Ascending aorta (tissue), 2 donors: Measurements from ENCODE around the gene RABGAP1L. TPM values are rescaled to one million over a fixed set of nuclear protein-coding genes. Genes with fewer than 3 reads are reported as not detected.
"Not testable (repeated sequence)": the region's sequence is repeated elsewhere in the genome, so short reads cannot be mapped to it uniquely, and the experiment has no call there.

Experiments used
- DNase-seq, 2 donors: peaks; one replicate each; pipeline ENCODE4 v3.0.0-alpha.2; 2019; ENCODE audit warnings: low spot score in 2 of 2
- H3K27ac ChIP-seq, 2 donors: fragments of 200-600 bp; sonication (generic); one replicate each; pipeline ENCODE4 v1.5.1; 2016 to 2017; ENCODE audit warnings: mild to moderate bottlenecking in 1 of 2
- H3K27me3 ChIP-seq: fragments of 200-600 bp; sonication (generic); one replicate; pipeline ENCODE4 v1.5.1; 2017
- H3K36me3 ChIP-seq, 2 donors: fragments of 200-600 bp; sonication (generic); one replicate each; pipeline ENCODE4 v1.5.1; 2016
- H3K4me1 ChIP-seq, 2 donors: fragments of 200-600 bp; sonication (generic); one replicate each; pipeline ENCODE4 v1.5.1; 2016 to 2017; ENCODE audit warnings: mild to moderate bottlenecking in 1 of 2
- H3K4me3 ChIP-seq, 2 donors: fragments of 200-600 bp; sonication (generic); one replicate each; pipeline ENCODE4 v1.5.1; 2016 to 2017; ENCODE audit warnings: mild to moderate bottlenecking in 1 of 2
- H3K9me3 ChIP-seq, 2 donors: fragments of 200-600 bp; sonication (generic); one replicate each; pipeline ENCODE4 v1.5.1; 2016
- CTCF ChIP-seq, 3 experiments: fragments of 200-600 bp in 2 of 3; fragments of 450-650 bp in 1 of 3; sonication (generic) in 2 of 3; IDR thresholded peaks; one replicate each; pipeline ENCODE4 v1.5.1; 2016 to 2019; ENCODE audit warnings: antibody characterized with exemption in 3 of 3, mild to moderate bottlenecking in 1 of 3, moderate library complexity in 1 of 3
- intact Hi-C: fragments of 100-400 bp; cut with DNase I; formaldehyde crosslinking; loops from one replicate; pipeline ENCODE4 v1.15.1; 2023
- total RNA-seq: library from RNA; depleted of rRNA; stranded (reverse); fragments of >200 nt; gene quantifications from one replicate; pipeline ENCODE4 v1.1.0, GENCODE V29; 2016

The RABGAP1L gene
- total RNA-seq, 1 donor from 2014 or later: 48.4 TPM

- Histone ChIP-seq H3K9me3 (no peaks in the 10 kb centered on the region), H3K27ac (no peak overlapping the region), H3K4me1 (no peaks in the 10 kb centered on the region), H3K27me3 (no peaks in the 10 kb centered on the region), H3K4me3 (no peak overlapping the region), H3K36me3 (no peaks in the 10 kb centered on the region)
- no peak for DNase-seq
- TF ChIP-seq CTCF (IDR thresholded peaks at IDR 0.05): no peak
- intact Hi-C loops: no loop called here
Observed at GRCh38 chr1:174829990-174830389, 670.7 kb downstream of the RABGAP1L start.

DNA sequence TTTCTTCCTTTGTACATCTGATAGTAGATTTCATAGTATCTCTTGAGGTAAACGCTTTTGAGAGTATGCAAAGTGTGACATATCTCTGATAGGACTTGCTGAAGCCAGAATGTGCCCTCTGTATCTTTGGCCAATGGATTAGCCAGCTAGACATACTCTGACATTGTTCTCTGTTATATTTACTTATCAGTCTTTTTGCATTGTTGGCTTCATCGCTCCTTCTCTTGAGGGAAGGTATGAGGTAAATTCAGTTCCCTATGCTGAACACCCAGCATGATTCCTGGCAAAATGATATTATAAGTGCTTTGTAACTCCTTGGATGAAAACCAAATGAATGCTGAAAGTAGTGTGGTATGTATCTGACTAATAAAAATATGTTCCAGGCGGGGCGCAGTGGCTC is 677.2 kb downstream of the RABGAP1L start:
- intact Hi-C loops: no loop called here
- no peak for TF ChIP-seq CTCF (IDR thresholded peaks at IDR 0.05)

GRCh38 chr1:174837386-174837785 is 678.1 kb downstream of the RABGAP1L start:
- no peak for TF ChIP-seq CTCF (IDR thresholded peaks at IDR 0.05)
- Histone ChIP-seq H3K36me3 (no peaks in the 10 kb centered on the region), H3K27me3 (no peaks in the 10 kb centered on the region), H3K9me3 (no peaks in the 10 kb centered on the region), H3K4me3 (no peak overlapping the region), H3K27ac (no peak overlapping the region), H3K4me1 (no peaks in the 10 kb centered on the region)
- intact Hi-C loops: no loop called here
- DNase-seq: no peak

More for the DNA sequence above, 677.2 kb downstream of the RABGAP1L start:
- DNase-seq: no peak
- no peaks in the 10 kb centered on the region for H3K27me3 ChIP-seq
- H3K36me3 ChIP-seq: no peaks in the 10 kb centered on the region
- no peak overlapping the region for H3K4me3 ChIP-seq
- no peaks in the 10 kb centered on the region for H3K9me3 ChIP-seq
- no peak overlapping the region for H3K27ac ChIP-seq
- no peaks in the 10 kb centered on the region for H3K4me1 ChIP-seq

GRCh38 chr1:174839211-174839610 is 679.9 kb downstream of the RABGAP1L start:
- DNase-seq: no peak
- H3K27ac ChIP-seq: no peak overlapping the region
- H3K27me3 ChIP-seq: no peaks in the 10 kb centered on the region
- TF ChIP-seq CTCF (IDR thresholded peaks at IDR 0.05): no peak
- no peaks in the 10 kb centered on the region for H3K9me3 ChIP-seq
- no peaks in the 10 kb centered on the region for H3K36me3 ChIP-seq
- intact Hi-C loops: no loop called here
- no peak overlapping the region for H3K4me3 ChIP-seq
- H3K4me1 ChIP-seq: no peaks in the 10 kb centered on the region

DNA sequence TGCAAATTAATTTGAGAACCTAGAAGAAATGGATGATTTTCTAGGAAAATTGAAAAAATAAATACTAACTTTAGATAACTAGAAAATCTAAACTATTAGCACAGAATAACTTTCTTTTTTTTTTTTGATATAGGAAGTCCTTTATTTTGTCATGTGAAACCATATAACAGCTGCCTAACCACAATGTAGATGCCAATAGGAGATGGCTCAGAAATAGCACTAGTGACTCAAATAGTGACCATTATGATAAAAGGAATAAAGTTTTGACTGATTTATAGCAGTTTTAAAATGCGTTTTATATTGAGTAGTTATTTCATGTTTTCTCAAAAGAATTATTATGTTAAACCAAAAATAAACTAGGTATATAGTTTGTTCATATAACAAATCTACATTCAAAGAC is 682.4 kb downstream of the RABGAP1L start:
- H3K27me3 ChIP-seq: no peaks in the 10 kb centered on the region
- H3K4me1 ChIP-seq: no peaks in the 10 kb centered on the region
- TF ChIP-seq CTCF (IDR thresholded peaks at IDR 0.05): no peak
- H3K36me3 ChIP-seq: no peaks in the 10 kb centered on the region
- no peaks in the 10 kb centered on the region for H3K9me3 ChIP-seq
- no peak for DNase-seq
- no peak overlapping the region for H3K4me3 ChIP-seq
- intact Hi-C loops: no loop called here
- H3K27ac ChIP-seq: no peak overlapping the region

DNA sequence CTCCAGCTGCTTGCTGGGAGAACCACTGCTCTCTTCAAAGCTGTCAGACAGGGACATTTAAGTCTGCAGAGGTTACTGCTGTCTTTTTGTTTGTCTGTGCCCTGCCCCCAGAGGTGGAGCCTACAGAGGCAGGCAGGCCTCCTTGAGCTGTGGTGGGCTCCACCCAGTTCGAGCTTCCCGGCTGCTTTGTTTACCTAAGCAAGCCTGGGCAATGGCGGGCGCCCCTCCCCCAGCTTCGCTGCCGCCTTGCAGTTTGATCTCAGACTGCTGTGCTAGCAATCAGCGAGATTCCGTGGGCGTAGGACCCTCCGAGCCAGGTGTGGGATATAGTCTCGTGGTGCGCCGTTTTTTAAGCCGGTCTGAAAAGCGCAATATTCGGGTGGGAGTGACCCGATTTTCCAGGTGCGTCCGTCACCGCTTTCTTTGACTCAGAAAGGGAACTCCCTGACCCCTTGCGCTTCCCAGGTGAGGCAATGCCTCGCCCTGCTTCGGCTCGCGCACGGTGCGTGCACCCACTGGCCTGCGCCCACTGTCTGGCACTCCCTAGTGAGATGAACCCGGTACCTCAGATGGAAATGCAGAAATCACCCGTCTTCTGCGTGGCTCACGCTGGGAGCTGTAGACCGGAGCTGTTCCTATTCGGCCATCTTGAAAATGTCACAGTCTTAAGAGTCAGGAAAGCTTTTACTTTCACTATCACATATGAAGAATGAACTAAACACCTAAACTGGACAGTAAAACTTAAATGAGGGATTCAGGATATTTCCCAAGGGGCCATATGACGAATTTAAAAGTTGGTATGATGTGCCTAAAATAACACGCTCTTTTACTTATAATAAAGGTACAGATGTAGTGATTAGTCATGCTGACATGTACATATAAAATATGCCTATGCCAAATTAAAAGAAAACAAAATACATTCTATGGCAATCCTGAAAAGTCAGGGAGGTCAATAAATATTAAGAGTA is 689.6 kb downstream of the RABGAP1L start:
- DNase-seq, H3K27ac ChIP-seq, intact Hi-C loops, H3K9me3 ChIP-seq, H3K27me3 ChIP-seq, H3K4me1 ChIP-seq, H3K4me3 ChIP-seq, H3K36me3 ChIP-seq: not testable (repeated sequence)
